NCI-H1105 treated with DMSO at 0.1 percent for 48 hours (cell line): ENCODE results near the gene COX17.

Experiments used
- DNase-seq: peaks from one replicate; lab custom pipeline; 2025; lab: John Stamatoyannopoulos, UW

COX17 gene

GRCh38 chr3:119675188-119675874 lies 1.9 kb downstream of the COX17 start:
- no peak for DNase-seq

- DNase-seq = no peak
Measured at GRCh38 chr3:119673875-119674274, 3.3 kb downstream of the COX17 start.

- no peak for DNase-seq
Measured at GRCh38 chr3:119672776-119673175, 4.4 kb downstream of the COX17 start.

GRCh38 chr3:119669906-119670570 lies 7.2 kb downstream of the COX17 start:
- no peak for DNase-seq

GRCh38 chr3:119665954-119666559 lies 11.1 kb downstream of the COX17 start:
- no peak for DNase-seq

- no peak for DNase-seq
Measured at GRCh38 chr3:119664850-119665379, 12.3 kb downstream of the COX17 start.

- DNase-seq = no peak
Measured at GRCh38 chr3:119664370-119664769, 12.8 kb downstream of the COX17 start.

GRCh38 chr3:119663885-119664284 lies 13.3 kb downstream of the COX17 start:
- no peak for DNase-seq

GRCh38 chr3:119662604-119663373 lies 14.4 kb downstream of the COX17 start:
- no peak for DNase-seq

GRCh38 chr3:119660474-119661440 lies 16.4 kb downstream of the COX17 start, which contains the start of gene POPDC2:
POPDC2 (minus strand) TSS chr3:119660589; CDS start chr3:119660423, 166 bp downstream.
- DNase-seq = no peak

GRCh38 chr3:119659606-119660291 lies 17.5 kb downstream of the COX17 start:
- DNase-seq = no peak

- no peak for DNase-seq
Measured at GRCh38 chr3:119658994-119659393, 18.2 kb downstream of the COX17 start.

GRCh38 chr3:119657887-119658702 lies 19.1 kb downstream of the COX17 start:
- DNase-seq = no peak

GRCh38 chr3:119653876-119654275 lies 23.3 kb downstream of the COX17 start:
- DNase-seq = no peak

GRCh38 chr3:119652306-119653033 lies 24.7 kb downstream of the COX17 start:
- no peak for DNase-seq

- DNase-seq = peak; percentile 80
Measured at GRCh38 chr3:119649761-119650160, 27.4 kb downstream of the COX17 start.

GRCh38 chr3:119647843-119648575 lies 29.2 kb downstream of the COX17 start:
- DNase-seq = no peak

GRCh38 chr3:119647171-119647570 lies 30.0 kb downstream of the COX17 start:
- DNase-seq = no peak
